Measurements from ENCODE around the gene TNN. TPM values are rescaled to one million over a fixed set of nuclear protein-coding genes. Genes with fewer than 3 reads are reported as not detected.
"Not testable (repeated sequence)": the region's sequence is repeated elsewhere in the genome, so short reads cannot be mapped to it uniquely, and the experiment has no call there.

TNN gene
- total and polyA plus RNA-seq, 7 experiments from 2014 or later = not detected

GRCh38 chr1:175043824-175044223 lies 23.8 kb upstream of the TNN start:
- H3K27ac ChIP-seq (ENCODE audit: low read depth, low read length) = no peak overlapping the region
- no peaks in the 10 kb centered on the region for H3K36me3 ChIP-seq (ENCODE audit: control insufficient read depth in 2 of 3, insufficient read depth in 3 of 3, low read length in 3 of 3)
- no peaks in the 10 kb centered on the region for H3K9me3 ChIP-seq (ENCODE audit: control insufficient read depth in 2 of 3, low read length in 3 of 3)
- no peaks in the 10 kb centered on the region for H3K36me3 Mint-ChIP-seq
- no peaks in the 10 kb centered on the region for H3K9me3 Mint-ChIP-seq
- no peak for DNase-seq
- peaks cover 0 to 24% (median 15%) of the 10 kb centered on the region in 5 donors for H3K27me3 Mint-ChIP-seq
- ChIA-PET POLR2A (no interaction called here), CTCF (no interaction called here)
- H3K4me1 Mint-ChIP-seq = peaks cover 0 to 2% (median 0%) of the 10 kb centered on the region in 7 donors
- H3K27ac Mint-ChIP-seq = no peak overlapping the region
- no peaks in the 10 kb centered on the region for H3K27me3 ChIP-seq (ENCODE audit: control insufficient read depth in 2 of 2, insufficient read depth in 2 of 2, low read length in 2 of 2)
- intact Hi-C loops (cut with micrococcal nuclease) = no loop called here
- no peaks in the 10 kb centered on the region for H3K4me1 ChIP-seq (ENCODE audit: control insufficient read depth in 2 of 2, insufficient read depth in 2 of 2, low read length in 2 of 2)
- no peak overlapping the region for H3K4me3 Mint-ChIP-seq
- no peak overlapping the region for H3K4me3 ChIP-seq (ENCODE audit: low read length)
- ATAC-seq = no peak

- intact Hi-C loops (cut with micrococcal nuclease); H3K4me1 Mint-ChIP-seq; H3K27ac ChIP-seq (ENCODE audit: low read depth, low read length); CTCF ChIA-PET; H3K4me3 ChIP-seq (ENCODE audit: low read length); H3K9me3 ChIP-seq (ENCODE audit: control insufficient read depth in 2 of 3, low read length in 3 of 3); H3K4me1 ChIP-seq (ENCODE audit: control insufficient read depth in 2 of 2, insufficient read depth in 2 of 2, low read length in 2 of 2); DNase-seq; ATAC-seq; POLR2A ChIA-PET; H3K36me3 ChIP-seq (ENCODE audit: control insufficient read depth in 2 of 3, insufficient read depth in 3 of 3, low read length in 3 of 3); H3K27me3 ChIP-seq (ENCODE audit: control insufficient read depth in 2 of 2, insufficient read depth in 2 of 2, low read length in 2 of 2); H3K9me3 Mint-ChIP-seq; H3K4me3 Mint-ChIP-seq; H3K27ac Mint-ChIP-seq; H3K36me3 Mint-ChIP-seq: not testable (repeated sequence)
- H3K27me3 Mint-ChIP-seq = peaks cover 7 to 30% (median 23%) of the 10 kb centered on the region in 5 donors
Observed at GRCh38 chr1:175044591-175044990, 23.0 kb upstream of the TNN start.

GRCh38 chr1:175045097-175045496 lies 22.5 kb upstream of the TNN start:
- ATAC-seq (no peak), DNase-seq (no peak)
- Histone ChIP-seq H3K4me3 (ENCODE audit: low read length) (no peak overlapping the region), H3K27me3 (ENCODE audit: control insufficient read depth in 2 of 2, insufficient read depth in 2 of 2, low read length in 2 of 2) (no peaks in the 10 kb centered on the region), H3K9me3 (ENCODE audit: control insufficient read depth in 2 of 3, low read length in 3 of 3) (no peaks in the 10 kb centered on the region), H3K36me3 (ENCODE audit: control insufficient read depth in 2 of 3, insufficient read depth in 3 of 3, low read length in 3 of 3) (no peaks in the 10 kb centered on the region), H3K27ac (ENCODE audit: low read depth, low read length) (no peak overlapping the region), H3K4me1 (ENCODE audit: control insufficient read depth in 2 of 2, insufficient read depth in 2 of 2, low read length in 2 of 2) (no peaks in the 10 kb centered on the region)
- Mint-ChIP-seq H3K9me3 (no peaks in the 10 kb centered on the region), H3K36me3 (no peaks in the 10 kb centered on the region), H3K4me3 (no peak overlapping the region), H3K4me1 (peaks cover 0 to 2% (median 0%) of the 10 kb centered on the region in 7 donors), H3K27me3 (peaks cover 9 to 31% (median 26%) of the 10 kb centered on the region in 5 donors), H3K27ac (no peak overlapping the region)
- intact Hi-C loops (cut with micrococcal nuclease) = no loop called here
- ChIA-PET POLR2A (interaction anchor here (0.6 kb wide), 1 partner anchor 1616 kb away, joined by 4 read pairs; no protein-coding TSS in a partner anchor), CTCF (no interaction called here)

- Histone ChIP-seq H3K9me3 (ENCODE audit: control insufficient read depth in 2 of 3, low read length in 3 of 3) (no peaks in the 10 kb centered on the region), H3K36me3 (ENCODE audit: control insufficient read depth in 2 of 3, insufficient read depth in 3 of 3, low read length in 3 of 3) (no peaks in the 10 kb centered on the region), H3K27me3 (ENCODE audit: control insufficient read depth in 2 of 2, insufficient read depth in 2 of 2, low read length in 2 of 2) (no peaks in the 10 kb centered on the region), H3K4me1 (ENCODE audit: control insufficient read depth in 2 of 2, insufficient read depth in 2 of 2, low read length in 2 of 2) (no peaks in the 10 kb centered on the region), H3K4me3 (ENCODE audit: low read length) (no peak overlapping the region), H3K27ac (ENCODE audit: low read depth, low read length) (no peak overlapping the region)
- DNase-seq (no peak), ATAC-seq (no peak)
- POLR2A ChIA-PET = interaction anchor here (0.6 kb wide), 1 partner anchor 1616 kb away, joined by 4 read pairs; no protein-coding TSS in a partner anchor
- Mint-ChIP-seq H3K4me3 (no peak overlapping the region), H3K36me3 (no peaks in the 10 kb centered on the region), H3K4me1 (peaks cover 0 to 2% (median 0%) of the 10 kb centered on the region in 7 donors), H3K27ac (no peak overlapping the region), H3K27me3 (peaks cover 9 to 30% (median 26%) of the 10 kb centered on the region in 5 donors), H3K9me3 (no peaks in the 10 kb centered on the region)
- CTCF ChIA-PET = no interaction called here
- intact Hi-C loops (cut with micrococcal nuclease) = no loop called here
Observed at GRCh38 chr1:175045519-175045918, 22.1 kb upstream of the TNN start.

- Mint-ChIP-seq H3K4me1 (peaks cover 0 to 2% (median 0%) of the 10 kb centered on the region in 7 donors), H3K36me3 (no peaks in the 10 kb centered on the region), H3K27me3 (peaks cover 22 to 49% (median 41%) of the 10 kb centered on the region in 5 donors), H3K9me3 (peaks cover 0 to 2% (median 0%) of the 10 kb centered on the region in 11 donors), H3K27ac (no peak overlapping the region), H3K4me3 (no peak overlapping the region)
- ATAC-seq = no peak
- no peak for DNase-seq
- no peaks in the 10 kb centered on the region for H3K27me3 ChIP-seq (ENCODE audit: control insufficient read depth in 2 of 2, insufficient read depth in 2 of 2, low read length in 2 of 2)
- H3K4me1 ChIP-seq (ENCODE audit: control insufficient read depth in 2 of 2, insufficient read depth in 2 of 2, low read length in 2 of 2) = no peaks in the 10 kb centered on the region
- ChIA-PET POLR2A (no interaction called here), CTCF (no interaction called here)
- H3K9me3 ChIP-seq (ENCODE audit: control insufficient read depth in 2 of 3, low read length in 3 of 3) = no peaks in the 10 kb centered on the region
- H3K4me3 ChIP-seq (ENCODE audit: low read length) = no peak overlapping the region
- intact Hi-C loops (cut with micrococcal nuclease) = no loop called here
- no peaks in the 10 kb centered on the region for H3K36me3 ChIP-seq (ENCODE audit: control insufficient read depth in 2 of 3, insufficient read depth in 3 of 3, low read length in 3 of 3)
- H3K27ac ChIP-seq (ENCODE audit: low read depth, low read length) = no peak overlapping the region
Observed at GRCh38 chr1:175050992-175051391, 16.6 kb upstream of the TNN start.

GRCh38 chr1:175054736-175055135 lies 12.9 kb upstream of the TNN start:
- Histone ChIP-seq H3K9me3 (ENCODE audit: control insufficient read depth in 2 of 3, low read length in 3 of 3) (no peaks in the 10 kb centered on the region), H3K36me3 (ENCODE audit: control insufficient read depth in 2 of 3, insufficient read depth in 3 of 3, low read length in 3 of 3) (no peaks in the 10 kb centered on the region), H3K4me1 (ENCODE audit: control insufficient read depth in 2 of 2, insufficient read depth in 2 of 2, low read length in 2 of 2) (no peaks in the 10 kb centered on the region), H3K27me3 (ENCODE audit: control insufficient read depth in 2 of 2, insufficient read depth in 2 of 2, low read length in 2 of 2) (no peaks in the 10 kb centered on the region), H3K27ac (ENCODE audit: low read depth, low read length) (no peak overlapping the region), H3K4me3 (ENCODE audit: low read length) (no peak overlapping the region)
- intact Hi-C loops (cut with micrococcal nuclease) = no loop called here
- Mint-ChIP-seq H3K9me3 (peaks cover 0 to 7% (median 1%) of the 10 kb centered on the region in 11 donors), H3K4me3 (no peak overlapping the region), H3K27ac (no peak overlapping the region), H3K36me3 (peaks cover 0 to 4% (median 0%) of the 10 kb centered on the region in 5 donors), H3K4me1 (no peaks in the 10 kb centered on the region), H3K27me3 (peaks cover 12 to 44% (median 23%) of the 10 kb centered on the region in 5 donors)
- ATAC-seq (no peak), DNase-seq (no peak)
- POLR2A ChIA-PET = no interaction called here
- CTCF ChIA-PET = no interaction called here

GRCh38 chr1:175062339-175062738 lies 5.3 kb upstream of the TNN start:
- Histone ChIP-seq H3K4me1 (ENCODE audit: control insufficient read depth in 2 of 2, insufficient read depth in 2 of 2, low read length in 2 of 2) (no peaks in the 10 kb centered on the region), H3K36me3 (ENCODE audit: control insufficient read depth in 2 of 3, insufficient read depth in 3 of 3, low read length in 3 of 3) (no peaks in the 10 kb centered on the region), H3K9me3 (ENCODE audit: control insufficient read depth in 2 of 3, low read length in 3 of 3) (no peaks in the 10 kb centered on the region), H3K27ac (ENCODE audit: low read depth, low read length) (no peak overlapping the region), H3K4me3 (ENCODE audit: low read length) (no peak overlapping the region), H3K27me3 (ENCODE audit: control insufficient read depth in 2 of 2, insufficient read depth in 2 of 2, low read length in 2 of 2) (no peaks in the 10 kb centered on the region)
- Mint-ChIP-seq H3K27ac (no peak overlapping the region), H3K4me1 (no peaks in the 10 kb centered on the region), H3K9me3 (peaks cover 0 to 6% (median 0%) of the 10 kb centered on the region in 11 donors), H3K4me3 (no peak overlapping the region), H3K36me3 (no peaks in the 10 kb centered on the region), H3K27me3 (peaks cover 0 to 33% (median 12%) of the 10 kb centered on the region in 5 donors)
- ATAC-seq (no peak), DNase-seq (no peak)
- POLR2A ChIA-PET = no interaction called here
- intact Hi-C loops (cut with micrococcal nuclease) = no loop called here
- CTCF ChIA-PET = no interaction called here
